ENCODE data around the gene GBX1.
A peak's percentile ranks its signal among the peaks of the same experiment; 100 is the strongest.

GBX1 gene

DNA sequence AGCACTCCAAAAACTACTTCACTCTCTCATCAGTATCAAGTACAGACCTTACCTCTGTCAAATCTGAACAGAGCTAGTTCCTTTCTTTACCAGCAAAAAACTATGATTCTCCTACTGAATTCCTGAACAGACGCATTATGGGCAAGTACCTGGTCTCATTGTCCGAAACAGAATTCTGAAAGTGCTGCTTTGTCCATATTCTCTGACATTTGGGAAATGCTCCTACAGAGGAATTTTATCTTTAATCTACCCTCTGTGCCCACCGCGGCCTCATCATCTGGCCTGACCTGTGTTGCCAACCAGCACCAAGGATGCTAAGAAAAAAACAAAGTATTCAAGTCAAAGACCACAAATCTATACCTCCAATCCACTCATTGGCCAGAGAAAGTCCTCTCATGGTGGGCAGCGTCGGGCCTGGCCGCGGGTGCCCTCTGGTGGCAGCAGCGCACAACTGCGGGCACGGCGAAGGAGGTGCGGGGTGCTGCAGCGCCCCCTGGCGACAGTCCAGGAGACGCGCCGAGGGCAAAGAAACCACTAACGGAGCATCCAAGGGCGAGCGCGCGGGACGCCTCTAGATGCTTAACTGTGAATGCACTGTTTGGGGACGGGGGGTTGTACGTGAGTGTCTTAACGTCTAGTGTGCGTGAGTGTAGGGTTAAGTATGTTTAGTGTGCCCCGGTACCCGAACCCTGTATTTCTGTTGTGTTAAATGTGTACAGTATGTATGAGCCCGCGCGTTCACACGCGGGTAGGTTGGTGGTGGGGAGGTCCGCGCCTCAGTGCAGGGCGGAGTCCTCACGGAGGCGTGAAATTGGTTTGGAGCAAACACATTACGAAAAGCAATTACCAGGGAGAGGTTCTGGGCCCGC lies 5.0 kb upstream of the GBX1 start:
- DNase-seq, result peak; percentile 78 to 92 (median 89)

DNA sequence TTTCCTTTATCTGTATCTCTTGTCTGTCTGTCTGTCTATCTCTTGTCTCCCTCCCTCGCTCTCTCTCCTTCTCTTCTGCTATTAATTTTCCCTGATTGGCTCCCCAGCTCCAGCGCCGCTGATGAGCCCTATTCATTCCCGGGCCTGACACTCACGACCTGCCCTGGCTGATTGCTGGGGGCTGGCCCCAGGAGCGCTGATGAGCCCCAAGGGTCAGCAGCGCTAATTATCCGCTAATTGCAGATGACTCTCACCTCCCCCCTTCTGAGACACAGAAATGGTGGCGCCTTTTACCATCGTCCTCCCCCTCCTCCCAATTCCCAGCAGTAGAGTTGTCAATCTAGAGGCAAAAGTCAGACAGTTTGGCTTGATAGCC lies 1.3 kb upstream of the GBX1 start:
- no peak for DNase-seq

GRCh38 chr7:151168003-151168786 lies 701 bp upstream of the GBX1 start:
- peak; percentile 66 to 87 (median 68) for DNase-seq

DNA sequence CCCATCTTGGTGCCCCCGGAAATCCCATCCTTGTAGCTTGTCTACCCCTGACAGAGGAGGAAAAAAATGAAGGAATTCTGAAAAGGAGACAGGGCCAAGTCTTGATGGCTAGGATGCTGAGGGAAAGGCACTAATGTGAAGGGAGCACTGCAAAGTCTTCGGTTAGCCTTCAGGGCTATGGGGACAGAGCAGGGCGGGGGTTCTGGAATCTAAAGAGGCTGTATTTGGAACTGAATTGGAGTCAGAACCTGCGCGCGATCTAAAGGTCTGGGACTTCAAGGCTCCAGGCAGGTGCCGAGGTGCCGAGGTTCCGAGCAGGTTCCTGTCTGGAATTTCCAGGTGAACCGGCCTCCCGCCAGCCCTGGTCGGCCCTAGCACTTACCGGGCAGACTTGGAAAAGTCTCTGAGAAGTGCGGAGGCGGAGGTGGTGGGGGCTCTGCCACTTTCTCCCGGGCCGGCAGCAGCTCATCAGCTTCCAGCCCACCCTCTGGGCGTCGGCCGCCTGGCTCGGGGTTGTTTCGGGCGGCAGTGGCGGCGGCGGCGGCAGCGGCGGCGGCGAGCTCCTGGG lies 781 bp downstream of the GBX1 start:
- DNase-seq, result no peak

DNA sequence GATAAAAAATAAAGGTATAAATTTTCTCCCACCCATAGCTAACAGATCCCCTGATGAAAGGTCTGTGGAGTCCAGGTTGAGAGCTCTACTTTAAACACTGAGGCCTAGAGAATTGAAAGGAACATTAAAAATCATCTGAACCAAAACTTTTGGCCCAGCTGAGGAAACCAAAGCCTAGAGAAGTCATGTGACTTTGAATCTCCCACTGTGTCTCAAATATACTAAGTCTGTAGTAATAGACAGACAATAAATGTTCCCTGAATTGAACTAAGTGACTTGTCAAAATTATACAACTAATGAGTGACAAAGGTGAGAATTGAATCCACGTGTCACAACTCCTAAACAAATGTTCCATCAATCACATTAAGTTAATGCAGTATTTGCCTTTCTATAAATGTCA lies 5.7 kb downstream of the GBX1 start:
- DNase-seq, result no peak

- no peak for DNase-seq
Measured at GRCh38 chr7:151157645-151158329, 9.7 kb downstream of the GBX1 start.

- DNase-seq, result no peak
Measured at GRCh38 chr7:151152643-151153513, 14.6 kb downstream of the GBX1 start.

- DNase-seq, result no peak
Measured at GRCh38 chr7:151150388-151150787, 17.1 kb downstream of the GBX1 start.

GRCh38 chr7:151148319-151149259 lies 18.9 kb downstream of the GBX1 start:
- no peak for DNase-seq

DNA sequence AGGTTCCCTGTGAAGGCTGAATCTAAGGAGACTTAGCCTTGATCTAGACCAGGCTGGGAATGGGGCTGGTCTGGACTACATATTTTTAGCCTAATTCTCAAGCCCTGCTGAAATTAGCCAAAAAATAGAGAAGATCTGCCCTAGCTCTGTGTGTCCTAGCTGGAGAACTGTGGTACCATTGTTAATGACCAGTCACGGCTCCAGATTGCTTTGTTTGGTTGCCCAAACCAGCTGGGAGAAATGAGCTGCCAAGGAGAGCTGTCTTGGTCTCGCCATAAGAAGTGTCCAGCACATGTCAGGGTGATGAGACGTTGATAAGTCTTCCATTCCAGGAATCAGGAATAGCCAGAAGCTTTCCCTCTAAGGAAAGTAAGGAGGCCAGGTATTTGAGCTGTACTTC lies 20.7 kb downstream of the GBX1 start:
- no peak for DNase-seq

DNA sequence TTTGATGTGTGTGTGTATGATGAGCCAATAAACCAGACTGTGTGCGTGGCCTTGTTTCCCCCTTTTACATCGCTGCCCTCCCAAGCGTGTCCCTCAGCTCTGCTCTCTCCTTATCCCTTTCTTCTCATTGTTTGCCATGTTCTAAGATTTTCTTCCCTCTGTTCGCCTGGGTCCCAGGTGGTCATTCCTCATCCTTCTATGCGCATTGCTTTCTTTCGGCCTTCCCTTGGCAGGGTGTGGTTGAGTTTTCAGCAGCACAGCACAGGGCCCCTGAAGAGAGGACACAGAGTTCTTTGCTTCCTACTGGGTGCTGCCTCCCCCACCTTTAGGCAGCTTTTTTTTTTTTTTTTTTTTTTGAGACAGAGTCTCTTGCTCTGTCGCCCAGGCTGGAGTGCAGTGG lies 23.1 kb downstream of the GBX1 start:
- DNase-seq, result no peak

GRCh38 chr7:151143261-151144015 lies 24.1 kb downstream of the GBX1 start:
- DNase-seq, result no peak

GRCh38 chr7:151142686-151143040 lies 24.8 kb downstream of the GBX1 start:
- DNase-seq, result no peak

- DNase-seq, result no peak
Measured at GRCh38 chr7:151141855-151142685, 25.4 kb downstream of the GBX1 start.

GRCh38 chr7:151141311-151141854 lies 26.1 kb downstream of the GBX1 start:
- DNase-seq, result no peak

DNA sequence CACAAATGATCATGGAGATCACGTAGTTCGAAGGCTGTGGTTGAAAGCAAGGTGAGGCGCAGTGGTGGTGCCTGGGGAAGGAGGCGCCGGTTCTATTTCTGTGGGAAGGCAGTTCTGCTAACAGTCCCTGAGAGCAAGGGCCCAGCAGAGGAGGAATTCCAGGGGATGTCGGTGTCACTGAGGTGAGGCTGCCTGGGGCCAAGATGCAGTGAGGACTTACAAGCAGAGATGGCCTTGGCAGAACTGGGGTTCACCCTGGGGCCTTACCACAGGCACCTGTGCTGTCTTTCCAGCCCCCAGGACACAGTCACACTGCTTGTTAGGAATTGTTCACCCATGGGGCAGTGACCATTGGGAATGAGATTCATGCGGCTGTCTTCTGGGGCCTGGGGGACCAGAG lies 26.7 kb downstream of the GBX1 start:
- no peak for DNase-seq

DNA sequence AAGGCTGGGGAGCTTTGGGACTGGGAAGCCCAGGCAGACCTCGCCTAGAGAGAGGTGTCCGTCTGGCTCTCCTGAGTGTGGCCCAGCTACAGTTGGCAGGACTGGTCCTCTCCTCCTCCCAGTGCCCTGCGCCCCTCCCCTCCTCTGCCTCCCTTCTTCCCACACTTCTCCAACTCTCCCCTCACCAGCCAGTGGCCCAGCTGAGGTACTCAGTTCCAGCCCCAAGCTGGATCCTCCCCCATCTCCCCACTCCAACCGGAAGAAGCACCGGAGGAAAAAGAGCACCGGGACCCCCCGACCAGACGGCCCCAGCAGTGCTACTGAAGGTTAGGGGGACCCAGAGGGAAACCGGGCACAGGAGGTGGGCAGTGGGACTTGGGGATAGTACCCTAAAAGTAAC lies 27.7 kb downstream of the GBX1 start:
- DNase-seq, result no peak

GRCh38 chr7:151139071-151139790 lies 28.3 kb downstream of the GBX1 start:
- DNase-seq, result no peak
